ENCODE data around the gene TRIM7. TPM values are rescaled to one million over a fixed set of nuclear protein-coding genes. Genes with fewer than 3 reads are reported as not detected.

The TRIM7 gene
- total and polyA plus RNA-seq, 2 experiments from 2014 or later, result 0.53 to 0.56 TPM

DNA sequence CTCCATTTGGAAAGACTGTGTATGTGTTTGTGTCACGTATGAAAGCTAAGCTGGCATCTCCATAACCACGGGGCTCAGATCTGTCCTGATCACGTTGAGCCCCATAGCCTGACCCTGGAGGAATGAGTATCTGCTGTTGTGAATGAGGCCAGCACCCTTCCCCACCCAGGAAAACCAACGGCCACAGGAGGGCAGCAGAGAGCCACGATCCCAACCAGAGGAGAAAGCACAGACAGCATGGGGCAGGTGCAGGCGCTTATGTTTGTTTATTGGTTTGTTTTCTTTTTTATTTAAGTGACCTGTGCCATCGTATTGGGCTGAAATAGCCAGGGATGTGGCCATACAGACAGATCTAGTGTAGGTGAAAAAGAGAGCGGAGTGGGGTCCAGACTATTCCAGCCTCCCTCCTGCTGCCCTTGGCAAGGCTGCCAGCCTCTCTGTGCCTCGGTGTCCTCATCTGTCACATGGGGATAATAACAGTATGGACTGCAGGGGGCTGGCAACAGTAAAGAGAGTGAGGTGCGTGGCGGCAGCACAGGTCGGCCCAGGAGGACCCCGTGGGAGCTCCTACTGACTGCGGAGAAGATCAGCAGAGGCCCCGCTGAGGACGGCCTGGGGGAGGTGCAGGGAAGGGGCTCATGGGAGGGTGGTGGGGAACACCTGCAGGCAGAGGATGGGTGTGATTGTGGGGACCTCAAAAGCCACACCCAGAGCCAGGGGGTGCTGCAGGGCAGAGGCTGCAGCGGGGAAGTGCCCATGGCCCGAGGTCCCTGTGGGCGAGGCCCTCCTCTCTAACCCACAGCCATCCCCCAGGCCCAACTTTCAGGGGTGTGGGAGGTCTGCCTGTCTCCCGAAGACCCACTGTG lies 45.5 kb downstream of the TRIM7 start:
- peaks cover 37% of the 10 kb centered on the region for H3K27me3 Mint-ChIP-seq (ENCODE audit: insufficient read depth, low read depth, poor library complexity)
- Histone ChIP-seq H3K27me3 (ENCODE audit: insufficient read depth) (peaks cover 14% of the 10 kb centered on the region), H3K4me1 (ENCODE audit: insufficient read depth) (peaks cover 10% of the 10 kb centered on the region), H3F3A (replicated peaks; ENCODE audit: low read depth) (no peaks in the 10 kb centered on the region; the same call in 1 of the 2 replicates), H3K4me3 (no peak overlapping the region), H3K36me3 (ENCODE audit: insufficient read depth) (no peaks in the 10 kb centered on the region), H3K4me2 (peak overlapping the region; percentile 78; the same call in 1 of the 2 replicates), H2AFZ (no peak overlapping the region), H3K79me2 (replicated peaks; ENCODE audit: insufficient read depth) (no peaks in the 10 kb centered on the region), H3K27ac (ENCODE audit: low read depth) (no peak overlapping the region), H3K9me2 (ENCODE audit: insufficient read depth) (peaks cover 4% of the 10 kb centered on the region), H4K20me1 (replicated peaks; ENCODE audit: insufficient read depth) (no peaks in the 10 kb centered on the region)
- DNase-seq (ENCODE audit: low spot score) (peak; percentile 93), ATAC-seq (peak; percentile 78)
- peak overlapping the region; percentile 97 for H3K27ac Mint-ChIP-seq
- TF ChIP-seq EZH2phosphoT487 (IDR thresholded peaks at IDR 0.05; ENCODE audit: unreplicated experiment) (no peak), CTCF (conservative IDR thresholded peaks at IDR 0.05; ENCODE audit: low read depth in 2 of 2) (peak; percentile 91 to 99)
- H3K36me3 Mint-ChIP-seq (ENCODE audit: low read depth), result no peaks in the 10 kb centered on the region
- H3K9me3 Mint-ChIP-seq, result peaks cover 3% of the 10 kb centered on the region; the same call in 2 of the 3 replicates
- H3K4me3 Mint-ChIP-seq, result peak overlapping the region; percentile 37
- peaks cover 17% of the 10 kb centered on the region for H3K4me1 Mint-ChIP-seq

GRCh38 chr5:181158869-181159268 lies 46.1 kb downstream of the TRIM7 start:
- no peak for DNase-seq (ENCODE audit: low spot score)
- TF ChIP-seq EZH2 (IDR thresholded peaks at IDR 0.05; ENCODE audit: low read depth, unreplicated experiment), result no peak
- TF ChIP-seq JUNB (IDR thresholded peaks at IDR 0.05; ENCODE audit: unreplicated experiment), result no peak
- TF ChIP-seq CTCF (conservative IDR thresholded peaks at IDR 0.05; ENCODE audit: low read depth in 2 of 2), result no peak
- no peak for TF ChIP-seq POLR2AphosphoS5 (IDR thresholded peaks at IDR 0.05; ENCODE audit: low read depth)
- no peak for TF ChIP-seq ZNF462 (CRISPR knock-in tag; IDR thresholded peaks at IDR 0.05)
- no peak for TF ChIP-seq CREB1 (CRISPR knock-in tag; IDR thresholded peaks at IDR 0.05; ENCODE audit: low read depth)
- no peak for TF ChIP-seq EZH2phosphoT487 (IDR thresholded peaks at IDR 0.05; ENCODE audit: unreplicated experiment)

More at GRCh38 chr5:181158869-181159268, 46.1 kb downstream of the TRIM7 start:
- Mint-ChIP-seq H3K36me3 (ENCODE audit: low read depth) (no peaks in the 10 kb centered on the region), H3K4me1 (peaks cover 17% of the 10 kb centered on the region), H3K9me3 (peaks cover 3% of the 10 kb centered on the region; the same call in 2 of the 3 replicates), H3K4me3 (no peak overlapping the region), H3K27ac (no peak overlapping the region), H3K27me3 (ENCODE audit: insufficient read depth, low read depth, poor library complexity) (peaks cover 34% of the 10 kb centered on the region)
- Histone ChIP-seq H2AFZ (no peak overlapping the region), H3K79me2 (replicated peaks; ENCODE audit: insufficient read depth) (no peaks in the 10 kb centered on the region), H3K9me2 (ENCODE audit: insufficient read depth) (peaks cover 5% of the 10 kb centered on the region), H3K4me3 (no peak overlapping the region), H3K27ac (ENCODE audit: low read depth) (no peak overlapping the region), H3F3A (replicated peaks; ENCODE audit: low read depth) (no peaks in the 10 kb centered on the region; the same call in 1 of the 2 replicates), H3K27me3 (ENCODE audit: insufficient read depth) (peaks cover 14% of the 10 kb centered on the region), H3K4me2 (no peak overlapping the region), H4K20me1 (replicated peaks; ENCODE audit: insufficient read depth) (no peaks in the 10 kb centered on the region), H3K4me1 (ENCODE audit: insufficient read depth) (peaks cover 10% of the 10 kb centered on the region), H3K36me3 (ENCODE audit: insufficient read depth) (no peaks in the 10 kb centered on the region)
- no peak for ATAC-seq
